NCI-H1694 (cell line): ENCODE results near the gene ADIPOR1.
"Not testable (repeated sequence)": the region's sequence is repeated elsewhere in the genome, so short reads cannot be mapped to it uniquely, and the experiment has no call there.

Experiments used
- DNase-seq: peaks from one replicate; lab custom pipeline; 2025; lab: John Stamatoyannopoulos, UW

The ADIPOR1 gene

DNA sequence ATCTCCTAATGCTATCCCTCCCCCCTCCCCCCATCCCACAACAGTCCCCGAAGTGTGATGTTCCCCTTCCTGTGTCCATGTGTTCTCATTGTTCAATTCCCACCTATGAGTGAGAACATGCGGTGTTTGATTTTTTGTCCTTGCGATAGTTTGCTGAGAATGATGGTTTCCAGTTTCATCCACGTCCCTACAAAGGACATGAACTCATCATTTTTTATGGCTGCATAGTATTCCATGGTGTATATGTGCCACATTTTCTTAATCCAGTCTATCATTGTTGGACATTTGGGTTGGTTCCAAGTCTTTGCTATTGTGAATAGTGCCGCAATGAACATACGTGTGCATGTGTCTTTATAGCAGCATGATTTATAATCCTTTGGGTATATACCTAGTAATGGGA lies 21.7 kb downstream of the ADIPOR1 start:
- DNase-seq = not testable (repeated sequence)

DNA sequence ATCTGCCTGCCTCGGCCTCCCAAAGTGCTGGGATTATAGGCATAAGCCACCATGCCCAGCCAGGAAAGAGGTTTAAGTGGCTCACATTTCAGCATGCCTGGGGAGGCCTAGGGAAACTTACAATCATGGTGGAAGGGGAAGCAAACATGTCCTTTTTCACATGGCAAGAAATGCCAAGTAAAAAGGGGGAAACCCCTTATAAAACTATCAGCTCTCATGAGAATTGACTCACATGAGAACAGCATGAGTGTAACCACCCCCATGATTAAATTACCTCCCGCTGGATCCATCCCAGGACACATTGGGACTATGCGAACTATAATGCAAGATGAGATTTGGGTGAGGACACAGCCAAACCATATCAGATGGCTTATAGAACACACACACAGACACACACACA lies 22.3 kb downstream of the ADIPOR1 start:
- DNase-seq = no peak

DNA sequence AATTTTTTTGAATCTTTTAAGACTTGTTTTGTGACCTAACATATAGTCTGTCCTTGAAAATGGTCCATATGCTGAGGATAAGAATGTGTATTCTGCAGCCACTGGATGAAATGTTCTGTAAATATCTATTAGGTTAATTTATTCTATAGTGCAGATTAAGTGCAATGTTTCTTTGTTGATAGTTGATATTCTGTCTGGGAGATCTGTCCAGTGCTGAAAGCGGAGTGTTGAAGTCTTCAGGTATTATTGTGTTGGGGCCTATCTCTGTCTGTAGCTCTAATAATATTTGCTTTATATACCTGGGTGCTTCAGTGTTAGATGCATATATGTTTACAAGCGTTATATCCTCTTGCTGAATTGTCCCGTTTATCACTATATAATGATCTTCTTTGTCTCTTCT lies 23.4 kb downstream of the ADIPOR1 start:
- no peak for DNase-seq

DNA sequence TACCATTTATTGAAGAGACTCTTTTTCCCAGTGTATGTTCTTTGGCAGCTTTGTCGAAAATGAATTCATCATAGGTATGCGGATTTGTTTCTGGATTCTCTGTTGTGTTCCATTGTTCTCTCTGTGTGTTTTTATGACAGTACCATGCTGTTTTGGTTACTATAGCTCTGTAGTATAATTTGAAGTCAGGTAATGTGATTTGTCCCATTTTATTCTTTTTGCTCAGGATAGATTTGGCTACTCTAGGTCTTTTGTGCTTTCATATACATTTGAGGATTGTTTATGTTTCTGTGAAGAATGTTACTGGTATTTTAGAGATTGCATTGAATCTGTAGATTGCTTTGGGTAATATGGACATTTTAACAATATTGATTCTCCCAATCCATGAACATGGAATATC lies 25.6 kb downstream of the ADIPOR1 start:
- no peak for DNase-seq

DNA sequence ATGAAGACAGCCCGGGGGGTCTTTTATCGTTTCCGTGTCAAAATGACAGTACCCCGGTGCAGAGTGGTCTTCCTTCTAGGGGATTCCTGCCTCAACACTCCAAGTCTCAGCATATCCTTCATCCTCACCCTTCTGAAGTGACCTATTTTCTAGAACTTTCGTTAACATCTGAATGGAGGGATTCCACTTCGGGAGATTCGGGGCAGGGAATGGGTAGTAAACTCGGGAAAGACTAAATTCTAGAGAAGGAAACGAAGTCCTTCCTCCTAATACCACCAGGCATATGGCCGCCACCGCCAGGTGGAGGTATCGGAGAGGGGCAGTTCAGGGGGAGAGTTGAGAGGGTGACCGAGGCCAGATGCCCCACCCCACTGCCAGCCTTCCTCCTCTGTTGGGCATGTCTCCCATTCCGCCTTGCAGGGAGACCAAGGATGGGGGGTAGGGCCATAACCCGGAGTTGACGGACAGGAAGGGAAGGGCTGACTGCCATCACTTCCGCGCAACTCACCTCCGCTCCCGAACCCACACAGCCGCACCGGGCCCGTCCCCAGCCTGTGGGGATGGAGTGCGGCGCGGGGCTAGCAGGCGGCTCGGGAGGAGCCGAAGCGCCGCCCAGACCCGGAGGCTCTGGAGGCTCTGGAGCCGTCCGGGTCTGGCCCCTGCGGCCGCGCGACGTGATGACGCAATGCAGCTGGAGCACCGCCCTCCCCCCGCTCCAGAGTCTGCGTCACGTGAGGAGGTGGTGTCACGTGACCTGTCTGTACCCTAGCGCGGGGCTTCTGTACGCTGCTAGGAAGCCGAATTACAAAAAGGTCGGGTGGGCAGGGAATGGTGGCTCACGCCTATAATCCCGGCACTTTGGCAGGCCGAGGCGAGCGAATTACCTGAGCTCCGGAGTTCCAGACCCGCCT lies 31.3 kb downstream of the ADIPOR1 start, which contains the start of gene KLHL12:
TSS of gene KLHL12 (minus strand) at position 654 of the 911 bp plus-strand sequence. CDS start 2,072 bp downstream, outside the sequence.
- peak; percentile 94 for DNase-seq

DNA sequence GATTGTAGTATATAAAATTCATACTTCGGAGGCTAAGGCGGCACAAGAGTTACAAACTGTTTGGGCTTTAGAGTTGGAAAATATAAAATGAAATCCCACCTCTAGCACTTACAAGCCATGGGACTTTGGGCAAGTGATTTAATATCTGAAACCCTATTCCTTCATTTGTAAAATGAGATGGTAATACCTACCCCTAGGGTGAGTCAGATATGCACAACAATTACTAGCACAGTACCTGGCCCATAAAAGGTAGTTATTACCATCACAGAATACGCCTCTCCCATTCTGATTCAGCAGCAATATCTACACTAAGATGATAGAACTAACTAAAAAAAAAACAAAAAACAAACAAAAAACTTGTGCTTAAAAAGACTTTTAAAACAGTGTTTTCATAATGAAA lies 34.6 kb downstream of the ADIPOR1 start:
- no peak for DNase-seq

DNA sequence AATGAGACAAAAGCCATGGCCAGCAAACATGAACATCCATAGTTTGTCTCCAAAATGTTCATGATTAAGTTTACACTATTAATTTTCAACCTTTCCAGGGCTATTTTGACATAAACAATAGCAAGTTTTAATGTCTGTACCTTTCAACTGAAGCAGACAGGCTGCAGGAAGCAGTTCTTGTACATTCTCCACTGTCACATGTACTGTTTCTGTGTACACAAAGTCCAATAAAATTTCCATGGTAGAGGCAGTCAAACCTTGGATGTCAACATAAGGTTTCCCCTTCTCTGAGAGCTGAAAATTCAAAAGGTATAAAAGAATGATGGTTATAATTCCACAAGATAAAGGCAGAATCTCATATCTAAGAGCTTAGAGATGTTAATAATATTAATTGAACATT lies 38.5 kb downstream of the ADIPOR1 start:
- DNase-seq = no peak

DNA sequence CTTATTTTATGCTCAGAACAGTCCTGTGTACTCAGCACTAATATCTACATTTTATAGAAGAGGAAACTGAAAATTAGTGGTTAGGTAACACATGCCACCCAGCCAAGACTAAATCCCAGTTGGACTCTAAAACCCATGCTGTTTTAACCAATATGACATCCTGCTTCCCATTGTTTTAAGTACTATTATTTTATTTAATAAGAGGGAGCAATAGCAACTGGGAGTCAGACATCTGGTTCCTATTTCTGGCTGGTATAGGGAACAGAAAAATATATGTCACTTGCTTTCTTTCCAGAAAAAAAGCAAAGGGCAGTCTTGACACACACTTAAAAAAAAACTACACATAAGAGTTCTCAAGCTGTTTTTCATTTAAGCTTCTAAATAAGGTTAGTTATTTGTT lies 43.0 kb downstream of the ADIPOR1 start:
- no peak for DNase-seq

DNA sequence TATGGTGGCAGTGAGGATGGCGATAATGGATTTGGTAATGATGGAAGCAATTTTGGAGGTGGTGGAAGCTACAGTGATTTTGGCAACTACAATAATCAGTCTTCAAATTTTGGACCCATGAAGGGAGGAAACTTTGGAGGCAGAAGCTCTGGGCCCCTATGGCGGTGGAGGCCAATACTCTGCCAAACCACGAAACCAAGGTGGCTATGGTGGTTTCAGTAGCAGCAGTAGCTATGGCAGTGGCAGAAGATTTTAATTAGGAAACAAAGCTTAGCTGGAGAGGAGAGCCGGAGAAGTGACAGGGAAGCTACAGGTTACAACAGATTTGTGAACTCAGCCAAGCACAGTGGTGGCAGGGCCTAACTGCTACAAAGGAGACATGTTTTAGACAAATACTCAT lies 45.6 kb downstream of the ADIPOR1 start:
- not testable (repeated sequence) for DNase-seq

DNA sequence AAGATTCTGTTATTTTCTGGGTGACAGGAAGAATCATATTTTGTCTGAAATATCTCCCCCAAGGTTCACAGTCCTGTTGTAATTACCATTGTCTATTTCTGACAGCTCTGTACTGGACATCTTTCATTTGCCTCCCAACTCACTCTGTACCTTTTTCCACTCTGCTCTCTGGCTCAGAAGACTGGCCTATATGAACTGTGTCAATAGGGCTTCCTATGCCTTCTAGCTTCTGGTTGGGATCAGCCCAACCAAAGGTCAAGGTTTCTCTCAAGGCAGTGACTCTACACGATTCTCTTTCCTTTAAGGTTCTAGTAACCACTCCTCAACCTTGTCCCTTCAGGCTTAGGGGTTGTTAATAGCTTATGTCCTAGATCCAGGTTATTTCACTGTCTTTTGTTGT lies 48.6 kb downstream of the ADIPOR1 start:
- no peak for DNase-seq

DNA sequence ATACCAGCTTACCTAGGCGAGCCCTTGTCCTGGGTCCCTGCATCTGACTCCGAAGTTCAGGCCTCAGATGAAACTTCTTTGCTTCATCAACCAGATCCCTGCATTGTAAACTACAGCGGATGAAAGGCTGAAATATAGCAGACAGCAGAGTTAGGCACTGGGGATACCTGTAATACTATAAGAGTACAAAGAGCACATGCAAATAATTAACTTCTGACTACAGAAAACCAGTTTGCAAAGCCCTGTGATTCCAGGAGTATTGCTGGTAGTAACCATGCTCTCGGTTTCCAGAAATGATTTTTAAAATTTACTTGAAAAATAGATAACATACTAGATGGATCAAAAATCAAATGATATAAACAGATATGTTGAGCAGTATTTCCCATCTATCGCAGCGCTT lies 49.1 kb downstream of the ADIPOR1 start:
- DNase-seq = no peak

DNA sequence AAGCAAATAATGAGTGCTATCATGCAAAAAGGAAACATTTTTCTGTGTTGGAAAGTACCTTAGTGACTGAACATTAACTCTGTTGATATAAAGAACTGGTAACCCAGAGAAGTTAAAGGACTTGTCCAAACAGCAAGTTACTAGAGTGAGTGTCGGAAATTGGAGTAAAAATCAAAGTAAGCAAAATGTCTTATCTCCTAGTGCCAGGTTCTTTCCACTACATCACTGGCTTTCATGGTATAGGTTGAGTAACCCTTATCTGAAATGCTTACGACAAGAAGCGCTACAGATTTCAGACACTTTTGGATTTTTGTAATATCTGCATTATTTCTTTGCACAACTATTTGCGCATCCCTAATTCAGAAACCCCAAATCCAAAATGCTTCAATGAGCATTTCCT lies 52.8 kb downstream of the ADIPOR1 start:
- DNase-seq = no peak

DNA sequence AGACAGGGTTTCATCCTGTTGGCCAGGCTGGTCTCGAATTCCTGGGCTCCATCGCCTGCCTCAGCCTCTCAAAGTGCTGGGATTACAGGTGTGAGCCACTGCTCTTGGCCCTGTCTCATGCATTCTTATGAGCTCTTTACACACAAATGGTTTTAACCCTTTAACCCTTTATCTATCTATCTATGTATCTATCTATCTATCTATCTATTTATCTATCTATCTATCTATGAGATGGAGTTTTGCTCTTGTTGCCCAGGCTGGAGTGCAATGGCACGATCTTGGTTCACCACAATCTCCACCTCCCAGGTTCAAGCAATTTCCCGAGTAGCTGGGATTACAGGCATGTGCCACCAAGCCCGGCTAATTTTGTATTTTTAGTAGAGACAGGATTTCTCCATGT lies 54.3 kb downstream of the ADIPOR1 start:
- DNase-seq = not testable (repeated sequence)

DNA sequence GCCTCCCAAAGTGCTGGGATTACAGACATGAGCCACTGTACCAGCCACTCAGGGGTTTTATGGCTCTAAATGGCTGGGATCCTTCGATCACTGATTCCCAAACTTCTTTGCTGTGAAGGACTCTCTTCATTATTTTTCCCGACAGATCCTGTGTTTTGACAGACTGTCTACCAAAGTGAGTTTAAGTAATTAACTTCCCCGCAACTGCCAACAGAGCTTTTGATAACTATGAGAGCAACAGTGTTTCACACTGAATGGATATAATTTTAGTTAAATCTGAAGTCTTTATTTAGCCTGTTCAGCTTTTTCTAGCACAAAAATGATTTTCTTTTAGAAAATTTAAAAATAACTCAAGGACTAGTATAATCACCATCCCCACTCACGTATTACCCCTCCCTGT lies 56.6 kb downstream of the ADIPOR1 start:
- DNase-seq = no peak

DNA sequence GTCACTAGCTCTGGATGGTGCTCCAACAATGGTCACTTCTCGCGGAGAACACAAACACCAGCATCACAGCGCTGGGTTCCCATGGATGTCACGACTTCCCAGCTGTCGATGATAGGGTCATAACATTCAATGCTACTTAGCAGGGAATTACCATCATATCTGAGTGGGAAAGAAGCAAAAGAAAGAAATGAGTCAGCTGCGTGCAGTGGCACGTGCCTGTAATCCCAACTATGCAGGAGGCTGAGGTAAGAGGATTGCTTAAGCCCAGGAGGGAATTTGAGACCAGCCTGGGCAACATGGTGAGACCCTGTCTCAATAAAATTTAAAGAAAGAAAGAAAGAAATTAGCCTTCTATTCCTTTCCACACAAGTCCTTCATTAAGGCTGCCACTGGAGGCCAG lies 65.6 kb downstream of the ADIPOR1 start:
- no peak for DNase-seq
